Memory B cell (primary cell): Measurements from ENCODE around the gene OSBPL7.

Experiments used
- ATAC-seq: fragments of 150-1000 bp; cut with Tn5 transposase; 2 replicates; pipeline ENCODE4 v1.10.0; 2021; ENCODE audit warnings: low read depth, mild to moderate bottlenecking, moderate library complexity
- DNase-seq, 2 donors: peaks; one replicate each; pipeline ENCODE4 v3.0.0; 2022; ENCODE audit warnings: low spot score in 2 of 2
- H3K27ac Mint-ChIP-seq: one replicate; pipeline ENCODE4 v1.8.0; 2022; ENCODE audit warnings: mild to moderate bottlenecking, moderate library complexity, mixed read lengths
- H3K27me3 Mint-ChIP-seq: one replicate; pipeline ENCODE4 v1.8.0; 2022; ENCODE audit warnings: mixed read lengths
- H3K36me3 Mint-ChIP-seq: one replicate; pipeline ENCODE4 v1.8.0; 2022; ENCODE audit warnings: mild to moderate bottlenecking, mixed read lengths
- H3K4me1 Mint-ChIP-seq: one replicate; pipeline ENCODE4 v1.8.0; 2022; ENCODE audit warnings: mixed read lengths
- H3K4me3 Mint-ChIP-seq: one replicate; pipeline ENCODE4 v1.8.0; 2022; ENCODE audit warnings: mild to moderate bottlenecking, moderate library complexity, mixed read lengths
- H3K9me3 Mint-ChIP-seq: one replicate; pipeline ENCODE4 v1.8.0; 2022; ENCODE audit warnings: mixed read lengths

OSBPL7 gene

DNA sequence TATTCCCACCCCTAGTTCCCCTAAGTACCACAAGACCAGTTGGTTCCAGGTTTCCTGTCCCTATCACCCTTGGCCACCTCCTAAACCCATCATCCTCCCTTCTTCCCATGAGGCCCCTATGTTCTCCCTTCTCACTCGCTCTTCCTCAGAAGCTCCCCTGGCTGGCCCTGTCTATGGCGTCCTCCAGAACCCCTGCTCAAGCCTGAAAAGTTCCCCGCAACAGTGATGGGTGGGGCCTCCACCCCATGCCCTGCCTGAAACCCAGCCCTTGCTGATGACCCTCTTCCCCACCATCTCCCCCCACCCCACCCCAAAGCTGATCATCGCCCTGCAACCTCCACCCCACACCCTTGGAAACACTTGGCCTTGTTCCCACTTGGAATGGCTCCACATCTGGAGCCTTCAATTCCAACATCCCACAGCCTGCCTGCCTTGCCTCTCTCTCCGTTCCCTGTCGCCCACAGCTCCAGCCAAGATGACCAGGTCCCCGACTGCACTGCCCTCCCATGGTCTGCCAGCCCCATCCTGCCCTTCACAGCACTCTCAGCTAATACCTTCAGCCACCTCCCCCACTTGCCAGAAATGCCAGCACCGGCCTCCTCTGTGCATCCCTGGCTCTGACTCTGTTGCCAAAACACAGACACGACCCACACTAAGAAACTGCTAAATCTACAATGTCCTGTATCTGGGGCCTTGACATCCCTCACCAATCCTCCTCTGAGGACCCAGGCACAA, 10.5 kb downstream of the OSBPL7 start:
- no peaks in the 10 kb centered on the region for H3K27me3 Mint-ChIP-seq
- H3K9me3 Mint-ChIP-seq, result no peaks in the 10 kb centered on the region
- no peak overlapping the region for H3K4me3 Mint-ChIP-seq
- DNase-seq (no peak), ATAC-seq (no peak)
- H3K4me1 Mint-ChIP-seq, result no peaks in the 10 kb centered on the region
- H3K36me3 Mint-ChIP-seq, result peaks cover 43% of the 10 kb centered on the region
- peak overlapping the region; percentile 21 for H3K27ac Mint-ChIP-seq

DNA sequence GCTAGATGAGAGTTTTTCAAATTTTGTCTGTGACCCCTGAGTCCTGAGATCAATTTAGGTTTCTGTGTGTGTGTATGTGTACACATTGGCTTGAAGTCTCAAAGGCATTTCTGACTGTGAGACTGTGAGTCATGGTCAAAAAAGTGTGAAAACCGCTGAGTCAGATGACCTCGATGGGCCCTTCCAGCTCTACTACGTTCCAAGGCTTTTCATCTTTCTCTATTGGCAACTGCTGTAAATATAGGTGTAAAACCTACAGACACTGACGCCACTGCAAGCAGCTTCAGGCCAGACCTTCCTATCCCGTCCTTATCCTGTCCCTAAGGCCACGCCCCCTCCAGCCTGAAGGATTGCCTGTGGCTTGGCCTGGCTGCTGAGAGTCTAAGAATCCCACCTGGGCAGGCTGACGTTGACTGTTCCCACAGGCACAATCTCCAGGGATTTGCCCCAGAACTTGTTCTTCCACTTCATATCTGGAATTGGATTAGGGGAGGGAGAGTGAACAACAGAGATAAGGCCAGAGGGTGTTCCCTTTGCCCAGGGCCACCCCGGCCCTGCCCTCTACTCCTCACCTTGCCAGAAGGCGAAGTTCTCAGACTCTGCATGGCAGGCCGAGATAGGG, 11.3 kb downstream of the OSBPL7 start:
- Mint-ChIP-seq H3K36me3 (peaks cover 40% of the 10 kb centered on the region), H3K9me3 (no peaks in the 10 kb centered on the region), H3K4me1 (no peaks in the 10 kb centered on the region), H3K4me3 (no peak overlapping the region), H3K27ac (peak overlapping the region; percentile 21), H3K27me3 (no peaks in the 10 kb centered on the region)
- ATAC-seq (no peak), DNase-seq (no peak)

DNA sequence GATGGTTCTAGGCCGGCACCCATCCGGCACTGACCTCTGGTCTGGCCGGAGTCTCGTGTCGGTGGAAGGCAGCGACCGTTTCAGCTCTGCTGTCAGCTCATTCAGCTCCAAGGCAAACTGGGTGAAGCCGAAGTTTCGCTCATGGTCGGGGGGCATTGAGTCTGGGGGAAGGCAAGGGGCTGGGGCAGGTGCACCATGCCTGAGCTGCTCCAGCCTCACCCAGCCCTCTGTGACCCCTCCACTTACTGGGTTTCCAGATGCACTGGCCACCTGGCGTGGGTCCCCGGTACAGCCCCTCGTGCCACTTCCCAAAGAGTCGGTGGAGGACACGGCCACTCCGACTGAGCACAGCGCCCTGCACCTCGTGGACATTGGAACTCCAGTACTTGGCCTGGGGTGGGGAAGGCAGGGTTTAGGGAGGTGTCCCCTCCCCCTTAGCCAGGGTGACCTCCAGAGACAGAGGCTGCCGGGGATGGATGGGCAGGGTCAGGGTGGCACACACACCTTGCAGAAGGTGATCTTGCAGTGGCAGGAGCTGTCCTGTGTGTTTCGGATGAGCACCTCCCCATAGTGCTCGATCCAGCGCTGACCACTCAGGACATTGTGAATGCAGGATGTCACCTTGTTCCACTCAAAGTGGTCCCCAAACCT, 12.6 kb downstream of the OSBPL7 start:
- Mint-ChIP-seq H3K36me3 (peaks cover 35% of the 10 kb centered on the region), H3K9me3 (no peaks in the 10 kb centered on the region), H3K27me3 (no peaks in the 10 kb centered on the region), H3K4me1 (no peaks in the 10 kb centered on the region), H3K27ac (no peak overlapping the region), H3K4me3 (no peak overlapping the region)
- ATAC-seq, result no peak
- no peak for DNase-seq

DNA sequence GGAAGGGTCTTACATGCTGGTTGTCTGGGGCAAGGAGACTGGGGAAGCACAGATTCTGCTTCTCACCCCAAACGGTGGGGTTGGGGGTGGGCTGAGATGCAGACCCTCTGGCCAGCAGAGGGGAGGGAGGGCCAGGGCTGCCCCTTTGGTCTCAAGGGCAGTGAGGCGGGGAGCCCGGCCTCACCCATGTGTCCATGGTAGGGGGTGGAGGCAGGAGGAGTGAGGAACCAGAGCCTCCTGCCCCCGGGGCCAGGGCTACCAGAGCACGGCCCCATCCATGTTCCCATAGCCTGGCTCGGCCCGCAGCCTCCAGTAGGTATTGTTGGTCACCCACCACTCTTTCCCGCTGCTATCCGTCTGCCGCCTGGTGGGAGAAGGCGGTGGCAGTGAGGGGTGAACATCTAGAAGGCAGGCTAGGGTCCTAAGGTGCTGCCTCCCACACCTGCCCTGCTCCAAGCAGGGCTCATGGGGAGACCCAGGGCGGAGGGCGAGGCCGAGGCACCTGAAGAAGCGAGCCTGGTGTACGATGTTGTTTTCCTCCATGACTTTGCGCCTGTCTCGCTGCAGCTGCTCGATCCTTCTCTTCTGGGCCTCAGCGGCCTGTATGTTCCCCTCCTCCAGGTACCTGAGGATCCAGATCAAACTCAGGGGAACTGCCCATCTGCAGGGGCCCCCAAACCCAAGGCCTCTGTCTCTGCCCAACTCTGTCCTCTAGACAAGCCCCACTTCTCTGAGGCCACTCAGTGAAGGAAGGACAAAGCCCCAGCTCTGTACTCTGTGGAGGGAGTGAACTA, 13.4 kb downstream of the OSBPL7 start:
- DNase-seq (no peak), ATAC-seq (no peak)
- Mint-ChIP-seq H3K27me3 (no peaks in the 10 kb centered on the region), H3K4me1 (no peaks in the 10 kb centered on the region), H3K36me3 (peaks cover 35% of the 10 kb centered on the region), H3K9me3 (no peaks in the 10 kb centered on the region), H3K27ac (no peak overlapping the region), H3K4me3 (no peak overlapping the region)

DNA sequence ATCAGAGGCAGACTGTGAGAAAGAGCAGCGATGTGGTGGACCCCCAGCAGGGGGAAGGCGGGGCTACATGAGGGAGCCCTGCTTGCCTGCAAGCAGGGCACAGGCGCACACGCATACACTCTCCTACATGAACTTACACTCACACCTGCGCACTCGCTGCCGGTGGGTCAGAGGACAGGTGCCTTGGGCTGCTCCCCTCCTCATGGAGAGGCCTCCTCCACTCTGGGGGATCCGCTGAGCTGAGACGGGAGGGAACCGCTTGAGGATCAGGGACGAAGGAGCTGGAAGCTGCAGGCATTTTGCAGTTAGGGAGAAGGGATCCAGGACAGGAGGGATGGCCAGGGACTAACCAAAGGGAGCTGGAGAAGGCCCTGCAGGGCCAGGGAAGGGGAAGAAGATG, 14.2 kb downstream of the OSBPL7 start:
- Mint-ChIP-seq H3K36me3 (peaks cover 30% of the 10 kb centered on the region), H3K9me3 (no peaks in the 10 kb centered on the region), H3K4me1 (no peaks in the 10 kb centered on the region), H3K27ac (no peak overlapping the region), H3K4me3 (no peak overlapping the region), H3K27me3 (no peaks in the 10 kb centered on the region)
- ATAC-seq, result no peak
- no peak for DNase-seq

DNA sequence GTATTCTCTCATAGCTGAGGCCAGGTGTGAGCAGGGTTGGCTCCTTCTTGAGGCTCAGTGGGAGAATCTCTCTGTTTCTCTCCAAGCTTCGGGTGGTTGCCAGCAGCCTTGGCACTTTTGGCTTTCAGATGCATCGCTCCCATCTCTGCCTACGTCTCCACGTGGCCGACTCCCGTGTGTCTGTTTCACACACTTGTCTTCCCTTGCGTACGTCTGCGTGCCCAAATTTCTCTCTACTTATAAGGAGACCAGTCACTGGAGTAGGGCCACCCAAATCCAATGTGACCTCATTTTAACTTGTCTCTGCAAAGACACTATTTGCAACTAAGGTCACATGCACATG, 14.7 kb downstream of the OSBPL7 start:
- Mint-ChIP-seq H3K4me3 (no peak overlapping the region), H3K4me1 (no peaks in the 10 kb centered on the region), H3K36me3 (peaks cover 25% of the 10 kb centered on the region), H3K9me3 (no peaks in the 10 kb centered on the region), H3K27ac (no peak overlapping the region), H3K27me3 (no peaks in the 10 kb centered on the region)
- DNase-seq (no peak), ATAC-seq (no peak)

DNA sequence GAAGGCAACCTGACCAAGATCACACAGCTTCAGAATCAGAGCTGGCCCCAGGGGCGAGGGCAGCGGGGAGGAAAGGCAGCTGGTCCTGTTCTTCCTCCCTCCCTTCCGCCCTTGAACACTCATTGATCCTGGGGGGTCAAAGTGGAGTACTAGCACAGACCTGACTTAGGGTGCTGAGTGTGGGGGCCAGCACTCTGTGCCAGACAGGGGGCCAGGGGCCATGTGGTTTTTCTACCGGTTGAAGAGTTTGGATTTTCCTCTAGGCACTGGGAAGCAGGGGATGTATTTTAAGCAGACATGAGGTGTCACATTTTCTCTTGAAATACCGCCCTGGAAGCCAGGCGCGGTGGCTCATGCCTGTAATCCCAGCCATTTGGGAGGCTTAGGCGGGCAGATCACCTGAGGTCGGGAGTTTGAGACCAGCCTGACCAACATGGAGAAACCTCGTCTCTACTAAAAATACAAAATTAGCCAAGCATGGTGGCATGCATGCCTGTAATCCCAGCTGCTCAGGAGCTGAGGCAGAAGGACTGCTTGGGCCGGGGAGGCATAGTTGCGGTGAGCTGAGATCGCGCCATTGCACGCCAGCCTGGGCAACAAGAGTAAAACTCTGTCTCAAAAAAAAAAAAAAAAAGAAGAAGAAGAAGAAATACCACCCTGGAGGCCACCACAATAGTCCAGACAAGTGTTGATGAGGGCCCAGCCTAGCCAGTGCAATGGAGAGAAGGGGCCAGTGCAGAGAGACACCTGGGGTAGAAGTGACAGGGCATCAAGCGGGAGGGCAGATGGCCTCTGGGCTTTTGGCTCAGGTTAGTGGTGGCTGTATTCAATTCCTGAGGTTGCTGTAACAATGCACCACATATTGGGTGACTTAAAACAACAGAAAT, 15.3 kb downstream of the OSBPL7 start:
- no peaks in the 10 kb centered on the region for H3K4me1 Mint-ChIP-seq
- H3K9me3 Mint-ChIP-seq, result no peaks in the 10 kb centered on the region
- H3K36me3 Mint-ChIP-seq, result peaks cover 22% of the 10 kb centered on the region
- H3K27ac Mint-ChIP-seq, result no peak overlapping the region
- DNase-seq, result no peak
- ATAC-seq, result no peak
- H3K4me3 Mint-ChIP-seq, result no peak overlapping the region
- H3K27me3 Mint-ChIP-seq, result no peaks in the 10 kb centered on the region

DNA sequence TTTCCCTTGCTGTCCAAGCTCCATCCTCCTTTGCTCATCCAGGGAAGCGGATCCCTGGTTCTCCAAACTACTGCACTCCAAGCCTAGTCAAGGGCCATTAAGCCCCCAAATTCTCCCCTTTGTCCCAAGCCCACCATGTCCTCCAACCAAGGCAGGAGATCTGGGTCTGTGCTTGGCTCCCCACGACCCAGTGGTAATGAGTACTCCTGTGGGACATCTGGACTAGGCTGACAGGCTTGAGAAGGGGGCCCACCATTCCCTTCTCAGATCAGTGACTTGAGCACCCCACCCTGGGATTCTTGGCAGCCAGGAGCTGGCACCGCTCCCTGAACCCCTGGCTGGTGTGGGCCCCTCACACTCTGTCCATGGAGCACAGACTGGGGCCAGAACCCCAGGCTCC, 17.1 kb downstream of the OSBPL7 start:
- no peak overlapping the region for H3K4me3 Mint-ChIP-seq
- no peaks in the 10 kb centered on the region for H3K4me1 Mint-ChIP-seq
- no peak for DNase-seq
- peaks cover 10% of the 10 kb centered on the region for H3K36me3 Mint-ChIP-seq
- H3K27ac Mint-ChIP-seq, result no peak overlapping the region
- no peaks in the 10 kb centered on the region for H3K27me3 Mint-ChIP-seq
- no peak for ATAC-seq
- H3K9me3 Mint-ChIP-seq, result no peaks in the 10 kb centered on the region

DNA sequence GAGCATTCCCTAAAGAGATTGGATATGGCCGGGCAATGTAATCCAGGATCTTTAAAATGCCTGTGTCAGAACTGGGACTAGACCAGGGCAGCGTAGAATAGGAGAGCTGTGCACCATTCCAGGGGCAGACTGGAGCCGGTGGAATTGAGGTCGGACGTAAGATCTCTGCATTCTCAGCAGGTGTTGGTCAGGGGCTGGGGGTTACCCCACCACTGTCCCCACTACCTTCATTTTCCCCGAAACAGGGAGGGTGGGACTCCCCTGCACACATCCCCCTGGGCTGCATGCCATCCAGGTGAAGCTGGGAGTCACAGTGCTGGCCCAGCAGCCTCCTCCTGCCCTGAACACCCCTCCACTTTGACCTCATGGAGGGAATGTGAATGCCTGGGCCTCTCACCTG, 17.8 kb downstream of the OSBPL7 start:
- Mint-ChIP-seq H3K4me3 (no peak overlapping the region), H3K9me3 (no peaks in the 10 kb centered on the region)

DNA sequence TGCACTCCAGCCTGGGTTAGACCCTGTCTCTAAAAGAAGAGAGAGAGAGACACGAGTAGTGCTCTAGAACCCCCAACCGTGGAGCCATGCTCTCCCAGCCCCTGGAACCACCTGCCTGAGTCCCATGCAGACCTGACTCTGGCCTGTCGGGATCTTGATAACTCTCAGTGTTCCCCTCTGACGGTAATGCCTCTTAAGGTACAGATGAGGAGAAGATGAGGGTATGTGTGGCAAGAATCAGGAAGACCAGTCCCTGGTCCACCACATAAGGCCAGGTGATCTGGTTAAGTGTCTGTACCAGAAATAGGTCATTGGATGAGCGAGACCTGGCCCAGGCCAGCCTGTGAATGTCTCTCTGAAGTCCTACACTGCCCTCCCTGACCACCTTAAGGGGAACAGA, 18.4 kb downstream of the OSBPL7 start:
- no peaks in the 10 kb centered on the region for H3K27me3 Mint-ChIP-seq
- ATAC-seq (no peak), DNase-seq (no peak)
- no peaks in the 10 kb centered on the region for H3K9me3 Mint-ChIP-seq
- no peaks in the 10 kb centered on the region for H3K4me1 Mint-ChIP-seq
- H3K4me3 Mint-ChIP-seq, result no peak overlapping the region
- peaks cover 9% of the 10 kb centered on the region for H3K36me3 Mint-ChIP-seq
- H3K27ac Mint-ChIP-seq, result no peak overlapping the region

More for the DNA sequence above, 17.8 kb downstream of the OSBPL7 start:
- Mint-ChIP-seq H3K4me1 (no peaks in the 10 kb centered on the region), H3K36me3 (peaks cover 10% of the 10 kb centered on the region), H3K27me3 (no peaks in the 10 kb centered on the region), H3K27ac (no peak overlapping the region)
- DNase-seq (no peak), ATAC-seq (no peak)

DNA sequence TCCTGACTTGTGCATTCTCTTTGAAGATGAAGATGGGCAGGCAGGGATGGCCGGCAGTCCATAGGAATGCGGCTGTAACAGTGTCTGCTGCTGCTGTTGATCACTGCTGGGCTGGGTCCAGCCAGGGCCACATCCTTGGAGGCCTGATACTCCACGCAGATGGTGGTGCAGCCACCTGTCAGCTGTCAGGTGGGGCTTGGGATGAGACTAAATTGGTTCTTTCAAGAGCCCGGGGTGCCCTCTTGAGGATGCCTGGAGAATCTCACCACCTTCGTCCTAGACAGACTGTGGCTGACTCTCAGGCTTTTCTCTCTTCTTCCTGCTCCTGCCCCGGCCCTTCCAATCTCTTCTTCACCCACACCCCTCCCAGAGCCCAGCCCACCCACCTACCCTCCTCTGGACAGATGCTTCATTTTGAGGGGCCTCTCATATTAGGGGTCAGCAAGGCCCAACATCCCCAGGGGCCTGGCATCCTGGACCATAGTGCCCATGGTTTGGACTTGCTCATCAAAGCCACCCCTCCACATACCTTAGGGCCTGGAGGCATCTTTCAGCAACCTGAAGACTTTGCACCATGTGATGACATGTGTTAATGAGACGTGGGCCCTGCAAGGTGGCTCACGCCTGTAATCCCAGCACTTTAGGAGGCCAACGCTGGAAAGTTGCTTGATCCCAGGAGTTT, 19.1 kb downstream of the OSBPL7 start:
- DNase-seq (peak; percentile 51 to 55), ATAC-seq (peak; percentile 97)
- Mint-ChIP-seq H3K36me3 (peaks cover 5% of the 10 kb centered on the region), H3K4me3 (no peak overlapping the region), H3K27ac (no peak overlapping the region), H3K27me3 (peaks cover 3% of the 10 kb centered on the region), H3K4me1 (no peaks in the 10 kb centered on the region), H3K9me3 (no peaks in the 10 kb centered on the region)

DNA sequence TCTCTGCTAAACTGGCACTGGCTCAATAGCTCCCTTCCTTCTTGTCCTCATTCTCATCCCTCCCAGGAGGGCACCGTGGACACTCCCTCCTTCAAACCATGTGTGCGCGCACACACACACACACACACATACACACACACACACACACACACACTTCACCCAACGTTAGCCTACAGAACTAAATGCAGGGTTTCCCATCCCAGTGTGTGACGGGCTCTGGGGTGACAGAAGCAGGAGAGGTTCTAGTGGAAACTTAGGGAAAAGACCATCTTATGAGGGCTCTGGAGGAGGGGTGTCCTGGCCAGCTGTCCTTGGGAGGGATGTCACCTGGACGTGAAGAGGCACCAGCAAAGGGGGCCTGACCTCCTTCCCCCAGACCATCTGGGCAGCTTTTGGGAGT, 19.7 kb downstream of the OSBPL7 start:
- H3K9me3 Mint-ChIP-seq, result no peaks in the 10 kb centered on the region
- DNase-seq (no peak), ATAC-seq (no peak)
- H3K4me1 Mint-ChIP-seq, result no peaks in the 10 kb centered on the region
- H3K27ac Mint-ChIP-seq, result no peak overlapping the region
- H3K27me3 Mint-ChIP-seq, result peaks cover 5% of the 10 kb centered on the region
- no peak overlapping the region for H3K4me3 Mint-ChIP-seq
- peaks cover under 1% of the 10 kb centered on the region for H3K36me3 Mint-ChIP-seq

DNA sequence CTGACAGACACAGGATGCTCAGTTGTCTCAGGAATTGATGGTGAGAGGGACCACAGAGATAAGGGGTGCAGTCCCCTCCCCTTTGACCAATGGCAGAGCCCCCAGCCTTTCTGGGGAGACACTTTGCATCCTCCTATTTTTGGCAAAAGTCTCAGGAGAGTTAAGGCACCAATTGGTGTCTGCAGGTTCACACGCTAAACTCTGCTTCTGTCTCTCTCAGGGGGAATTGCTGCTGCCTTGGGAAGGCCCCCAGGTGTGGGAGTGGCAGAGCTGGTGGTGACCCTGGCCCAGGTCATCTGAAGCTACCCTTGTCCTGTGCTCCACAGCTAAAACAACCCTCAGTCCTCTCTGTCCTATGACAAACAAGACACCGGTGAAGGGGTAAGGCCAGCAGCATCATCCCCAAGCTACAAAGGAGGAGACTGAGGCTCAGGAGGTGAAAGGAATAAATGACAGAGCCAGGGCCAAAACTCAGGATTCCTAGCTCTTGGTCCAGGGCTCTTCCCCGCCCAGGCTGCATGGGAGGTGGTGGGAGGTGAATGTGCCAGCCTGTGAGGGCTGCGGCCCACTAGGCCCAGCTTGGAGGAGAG, 20.3 kb downstream of the OSBPL7 start:
- ATAC-seq (no peak), DNase-seq (no peak)
- no peak overlapping the region for H3K27ac Mint-ChIP-seq
- no peaks in the 10 kb centered on the region for H3K36me3 Mint-ChIP-seq
- H3K27me3 Mint-ChIP-seq, result peaks cover 7% of the 10 kb centered on the region
- no peaks in the 10 kb centered on the region for H3K4me1 Mint-ChIP-seq
- no peaks in the 10 kb centered on the region for H3K9me3 Mint-ChIP-seq
- H3K4me3 Mint-ChIP-seq, result no peak overlapping the region
